ENCODE data around the gene PRG3.

The PRG3 gene

GRCh38 chr11:57357310-57357709 is 23.6 kb downstream of the PRG3 start:
- TF ChIP-seq CTCF (IDR thresholded peaks at IDR 0.05; ENCODE audit: control insufficient read depth, insufficient read depth, low read depth, low read length, missing control alignments), result no peak
- no peak overlapping the region for H3K4me3 ChIP-seq (ENCODE audit: control insufficient read depth, low read depth, low read length)
- no peak for DNase-seq (ENCODE audit: low read depth)

- H3K4me3 ChIP-seq (ENCODE audit: control insufficient read depth, low read depth, low read length), result no peak overlapping the region
- TF ChIP-seq CTCF (IDR thresholded peaks at IDR 0.05; ENCODE audit: control insufficient read depth, insufficient read depth, low read depth, low read length, missing control alignments), result no peak
Observed at GRCh38 chr11:57356268-57356667, 24.7 kb downstream of the PRG3 start.

GRCh38 chr11:57354699-57355098 is 26.3 kb downstream of the PRG3 start:
- TF ChIP-seq CTCF (IDR thresholded peaks at IDR 0.05; ENCODE audit: control insufficient read depth, insufficient read depth, low read depth, low read length, missing control alignments), result no peak
- no peak overlapping the region for H3K4me3 ChIP-seq (ENCODE audit: control insufficient read depth, low read depth, low read length)
- no peak for DNase-seq (ENCODE audit: low read depth)

More at GRCh38 chr11:57356268-57356667, 24.7 kb downstream of the PRG3 start:
- DNase-seq (ENCODE audit: low read depth), result no peak

GRCh38 chr11:57353852-57354251 is 27.1 kb downstream of the PRG3 start:
- H3K4me3 ChIP-seq (ENCODE audit: control insufficient read depth, low read depth, low read length), result no peak overlapping the region
- DNase-seq (ENCODE audit: low read depth), result no peak
- no peak for TF ChIP-seq CTCF (IDR thresholded peaks at IDR 0.05; ENCODE audit: control insufficient read depth, insufficient read depth, low read depth, low read length, missing control alignments)

GRCh38 chr11:57353446-57353845 is 27.5 kb downstream of the PRG3 start:
- no peak overlapping the region for H3K4me3 ChIP-seq (ENCODE audit: control insufficient read depth, low read depth, low read length)
- no peak for TF ChIP-seq CTCF (IDR thresholded peaks at IDR 0.05; ENCODE audit: control insufficient read depth, insufficient read depth, low read depth, low read length, missing control alignments)
- no peak for DNase-seq (ENCODE audit: low read depth)

GRCh38 chr11:57353036-57353435 is 27.9 kb downstream of the PRG3 start:
- no peak for DNase-seq (ENCODE audit: low read depth)
- H3K4me3 ChIP-seq (ENCODE audit: control insufficient read depth, low read depth, low read length), result no peak overlapping the region
- no peak for TF ChIP-seq CTCF (IDR thresholded peaks at IDR 0.05; ENCODE audit: control insufficient read depth, insufficient read depth, low read depth, low read length, missing control alignments)

Measured in AG09309 (cell line).